ENCODE results near the gene UCHL5.

DNA sequence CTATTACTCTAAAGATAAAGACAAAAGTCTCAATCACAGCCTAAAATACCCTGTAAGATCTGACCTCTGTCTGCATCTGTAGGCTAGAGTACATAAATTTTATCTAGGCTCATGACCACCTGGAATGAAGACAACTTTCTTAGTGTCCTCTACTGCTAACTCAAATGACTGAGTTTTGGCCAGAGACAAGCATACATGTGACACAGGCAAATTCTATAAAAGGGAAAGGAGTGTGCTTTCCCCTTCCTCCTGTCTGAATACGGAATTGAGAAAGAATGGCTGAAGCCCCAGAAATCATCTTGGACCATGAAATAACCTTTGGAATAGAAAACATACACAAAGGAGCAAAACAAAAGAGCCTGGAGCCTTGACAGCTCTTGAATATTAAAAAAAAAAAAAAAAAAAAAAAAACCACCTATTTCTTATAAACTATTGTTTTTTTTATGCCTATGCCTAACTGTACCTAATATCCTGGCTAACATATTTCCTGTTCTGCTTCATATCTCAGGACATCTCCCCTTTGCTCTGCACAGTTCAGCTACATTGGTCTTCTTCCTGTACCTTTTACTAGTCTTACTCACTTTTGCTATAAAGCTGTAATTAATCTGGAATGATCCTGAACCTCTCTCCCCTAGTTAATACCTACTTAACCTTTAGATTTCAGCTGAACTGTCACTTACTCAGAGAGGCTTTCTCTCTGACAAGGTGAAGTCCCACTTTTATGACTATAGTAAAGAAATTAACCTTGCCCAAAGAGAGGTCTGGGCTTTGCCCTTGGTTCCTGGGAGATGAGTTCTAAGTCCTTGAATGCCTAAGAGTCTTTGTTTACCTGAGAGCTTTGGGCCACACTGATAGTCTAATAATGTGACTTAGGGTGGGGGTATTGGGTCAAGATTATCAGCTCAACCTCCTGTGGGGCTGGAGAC, 16.1 kb downstream of the UCHL5 start:
- no peak for TF ChIP-seq POLR2A (IDR thresholded peaks at IDR 0.05)
- TF ChIP-seq, protein P1, sequence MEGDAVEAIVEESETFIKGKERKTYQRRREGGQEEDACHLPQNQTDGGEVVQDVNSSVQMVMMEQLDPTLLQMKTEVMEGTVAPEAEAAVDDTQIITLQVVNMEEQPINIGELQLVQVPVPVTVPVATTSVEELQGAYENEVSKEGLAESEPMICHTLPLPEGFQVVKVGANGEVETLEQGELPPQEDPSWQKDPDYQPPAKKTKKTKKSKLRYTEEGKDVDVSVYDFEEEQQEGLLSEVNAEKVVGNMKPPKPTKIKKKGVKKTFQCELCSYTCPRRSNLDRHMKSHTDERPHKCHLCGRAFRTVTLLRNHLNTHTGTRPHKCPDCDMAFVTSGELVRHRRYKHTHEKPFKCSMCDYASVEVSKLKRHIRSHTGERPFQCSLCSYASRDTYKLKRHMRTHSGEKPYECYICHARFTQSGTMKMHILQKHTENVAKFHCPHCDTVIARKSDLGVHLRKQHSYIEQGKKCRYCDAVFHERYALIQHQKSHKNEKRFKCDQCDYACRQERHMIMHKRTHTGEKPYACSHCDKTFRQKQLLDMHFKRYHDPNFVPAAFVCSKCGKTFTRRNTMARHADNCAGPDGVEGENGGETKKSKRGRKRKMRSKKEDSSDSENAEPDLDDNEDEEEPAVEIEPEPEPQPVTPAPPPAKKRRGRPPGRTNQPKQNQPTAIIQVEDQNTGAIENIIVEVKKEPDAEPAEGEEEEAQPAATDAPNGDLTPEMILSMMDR (IDR thresholded peaks at IDR 0.05 in 4 of 5, conservative IDR thresholded peaks at IDR 0.05 in 1 of 5): no peak
